ENCODE measurements around the gene RPIA.
A peak's percentile ranks its signal among the peaks of the same experiment; 100 is the strongest.
"Not testable (repeated sequence)": the region's sequence is repeated elsewhere in the genome, so short reads cannot be mapped to it uniquely, and the experiment has no call there.

RPIA gene

GRCh38 chr2:88691339-88692183 lies at the start of gene RPIA:
Gene RPIA, plus strand, starts transcription at chr2:88691673. Its CDS starts 26 bp downstream, at chr2:88691699.
- peak; percentile 94 for DNase-seq (ENCODE audit: low read depth)

- DNase-seq (ENCODE audit: low read depth) = no peak
Measured at GRCh38 chr2:88642278-88642677, 49.2 kb upstream of the RPIA start.

- not testable (repeated sequence) for DNase-seq (ENCODE audit: low read depth)
Measured at GRCh38 chr2:88645291-88645882, 46.1 kb upstream of the RPIA start.

- no peak for DNase-seq (ENCODE audit: low read depth)
Measured at GRCh38 chr2:88651646-88652045, 39.8 kb upstream of the RPIA start.

DNA sequence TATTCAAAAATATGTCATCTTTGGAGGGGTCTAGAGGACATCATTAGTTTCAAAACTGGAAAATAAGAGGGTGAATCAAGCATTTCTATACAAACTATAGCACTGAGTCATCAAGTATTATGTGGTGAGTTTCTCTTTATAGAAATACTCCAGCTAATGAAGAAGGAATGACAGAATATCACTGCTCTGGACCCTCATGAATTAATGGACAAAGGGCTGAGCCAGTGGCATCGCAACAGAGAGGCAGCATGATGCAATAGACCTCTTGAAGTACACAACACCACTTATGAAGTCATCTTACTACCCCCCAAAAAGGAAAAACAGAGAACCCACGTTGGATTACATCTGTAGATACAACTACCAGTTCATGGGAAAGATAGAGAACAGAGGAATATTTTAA lies 36.8 kb upstream of the RPIA start:
- DNase-seq (ENCODE audit: low read depth) = no peak

DNA sequence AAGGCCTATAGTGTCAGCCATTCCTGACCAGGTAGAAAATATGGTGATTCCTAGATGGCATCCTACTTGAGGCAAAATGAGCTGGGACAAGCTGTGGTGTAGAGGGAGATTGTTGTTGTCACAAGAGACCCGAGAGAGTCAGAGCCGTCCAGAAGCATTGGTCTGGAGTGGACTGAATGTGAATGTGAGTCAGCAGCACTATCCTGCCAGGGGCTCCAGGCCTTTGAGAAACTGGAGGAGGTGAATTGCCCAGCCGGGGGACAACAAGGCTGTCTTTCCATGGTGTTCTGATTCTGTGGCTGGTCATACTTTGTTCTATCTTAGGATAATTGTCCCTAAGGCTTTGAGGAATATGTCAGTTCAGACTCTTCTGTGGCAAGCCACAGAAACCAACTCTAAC lies 34.8 kb upstream of the RPIA start:
- no peak for DNase-seq (ENCODE audit: low read depth)

DNA sequence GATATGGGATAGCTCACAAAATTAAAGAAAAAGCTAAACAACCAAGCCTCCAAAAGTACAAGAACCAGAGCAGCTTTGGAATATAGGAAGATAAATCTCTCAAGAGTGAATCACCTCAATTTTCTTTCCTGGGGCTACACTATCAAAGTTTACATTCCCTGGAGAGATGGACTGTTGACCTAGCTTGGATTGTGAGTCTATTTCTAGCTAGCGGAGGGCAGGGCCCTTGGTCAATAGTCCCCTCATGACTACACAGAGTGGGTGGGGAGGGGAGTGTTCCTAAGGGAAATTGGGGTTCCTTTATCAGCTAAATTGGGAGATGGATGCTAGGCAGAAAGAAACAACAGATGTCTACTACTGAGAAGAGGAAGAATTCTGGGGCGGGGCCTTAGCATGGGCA lies 34.3 kb upstream of the RPIA start:
- DNase-seq (ENCODE audit: low read depth) = no peak

DNA sequence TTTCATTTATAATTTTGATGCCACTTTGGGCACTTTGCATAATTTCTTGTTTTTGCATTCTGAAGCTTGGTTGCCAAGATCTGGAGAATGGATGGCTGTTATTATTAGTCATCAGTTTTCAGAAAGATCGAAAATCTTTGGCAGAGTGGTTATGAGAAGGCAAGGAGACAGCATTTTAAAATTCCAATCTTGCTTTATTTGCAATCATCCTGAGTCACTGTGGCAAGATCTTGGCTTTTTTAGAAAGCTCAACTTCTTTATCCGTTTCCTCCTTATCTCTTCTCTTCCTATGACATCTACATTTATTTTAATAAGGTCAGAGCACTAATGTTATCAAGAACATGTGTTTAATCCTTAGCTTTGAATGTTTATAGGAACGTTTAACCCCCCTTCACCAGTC lies 33.1 kb upstream of the RPIA start:
- no peak for DNase-seq (ENCODE audit: low read depth)

- DNase-seq (ENCODE audit: low read depth) = no peak
Measured at GRCh38 chr2:88658881-88659537, 32.5 kb upstream of the RPIA start.

DNA sequence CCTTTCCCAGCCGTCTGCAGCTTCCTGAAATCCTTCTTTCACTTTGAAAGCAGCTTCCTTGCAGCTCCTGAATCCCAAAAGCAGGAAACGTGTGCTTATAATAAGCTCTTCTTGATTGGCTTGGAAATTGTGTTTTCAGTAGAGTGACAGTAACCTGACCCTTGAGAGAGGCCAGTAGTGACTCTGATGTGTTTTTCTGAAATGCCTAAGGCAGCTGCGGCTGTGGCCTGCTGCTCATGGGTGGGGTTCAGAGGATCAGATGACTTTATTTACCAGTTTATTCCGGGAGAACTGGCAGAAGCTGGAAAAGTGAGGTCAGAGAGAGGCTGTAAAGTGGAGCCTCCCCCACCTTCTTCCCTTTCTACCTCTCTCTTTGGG lies 31.9 kb upstream of the RPIA start:
- no peak for DNase-seq (ENCODE audit: low read depth)

DNA sequence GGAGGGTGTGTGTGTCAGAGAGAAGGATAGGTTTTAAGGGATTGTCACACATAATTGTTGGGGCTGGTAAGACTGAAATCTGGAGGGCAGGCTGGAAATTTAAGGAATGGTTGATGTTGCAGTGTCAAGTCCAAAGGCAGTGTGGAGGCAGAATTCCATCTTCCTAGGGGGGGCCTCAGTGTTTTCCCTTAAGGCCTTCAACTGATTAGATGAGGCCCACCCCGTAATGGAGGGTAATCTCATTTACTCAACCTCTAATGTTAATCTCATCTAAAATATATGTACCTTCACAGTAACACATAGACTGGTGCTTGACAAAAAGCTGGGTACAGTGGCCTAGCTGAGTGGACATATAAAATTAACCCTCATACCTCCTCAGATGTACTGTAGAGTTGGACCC lies 30.9 kb upstream of the RPIA start:
- no peak for DNase-seq (ENCODE audit: low read depth)

- no peak for DNase-seq (ENCODE audit: low read depth)
Measured at GRCh38 chr2:88666576-88666975, 24.9 kb upstream of the RPIA start.

- DNase-seq (ENCODE audit: low read depth) = no peak
Measured at GRCh38 chr2:88667219-88667618, 24.3 kb upstream of the RPIA start.

- no peak for DNase-seq (ENCODE audit: low read depth)
Measured at GRCh38 chr2:88668862-88669261, 22.6 kb upstream of the RPIA start.

GRCh38 chr2:88669482-88670214 lies 21.8 kb upstream of the RPIA start:
- DNase-seq (ENCODE audit: low read depth) = no peak

DNA sequence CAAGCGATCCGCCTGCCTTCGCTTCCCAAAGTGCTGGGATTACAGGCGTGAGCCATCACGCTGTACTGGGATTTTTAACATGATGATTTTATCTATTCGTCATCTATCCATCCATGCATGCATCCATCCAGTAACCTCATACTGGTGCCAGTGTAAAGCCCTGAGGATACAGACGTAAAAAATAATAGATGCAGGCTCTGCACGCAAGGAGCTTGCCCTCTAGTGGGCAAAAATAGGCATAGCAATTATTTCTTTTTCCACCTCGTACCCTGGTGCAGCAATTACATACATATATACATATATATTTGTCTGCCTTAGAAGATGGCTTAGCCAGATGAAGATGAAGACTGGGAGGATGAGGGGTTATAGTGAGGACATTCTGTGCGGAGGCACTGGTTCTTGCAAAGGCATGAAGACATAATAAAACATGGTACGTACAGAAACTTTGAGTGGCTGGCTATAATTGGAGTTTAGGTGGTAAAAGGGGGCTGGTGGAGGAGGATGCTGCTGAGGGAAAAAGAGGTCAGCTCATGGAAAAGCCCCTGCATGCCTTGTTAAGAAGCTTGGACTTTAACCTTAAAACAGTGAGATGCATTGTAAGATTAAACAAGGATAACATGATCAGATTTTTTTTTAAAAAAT lies 19.6 kb upstream of the RPIA start:
- no peak for DNase-seq (ENCODE audit: low read depth)

DNA sequence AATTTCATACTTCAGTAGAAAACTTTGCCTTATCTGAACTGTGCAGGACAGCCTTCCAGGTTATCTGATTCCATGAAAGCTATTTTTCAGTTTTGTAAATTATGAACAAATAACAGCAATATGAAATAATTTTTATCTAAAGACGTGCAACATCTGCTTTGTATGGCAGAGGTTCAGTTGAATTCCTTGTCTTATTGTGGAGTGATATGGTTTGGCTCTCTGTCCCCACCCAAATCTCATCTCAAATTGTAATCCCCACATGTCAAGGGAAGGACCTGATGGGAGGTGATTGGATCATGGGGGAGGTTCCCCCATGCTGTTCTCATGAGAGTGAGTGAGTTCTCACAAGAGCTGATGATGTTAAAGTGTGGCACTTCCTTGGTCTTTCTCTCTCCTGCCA lies 18.1 kb upstream of the RPIA start:
- DNase-seq (ENCODE audit: low read depth) = no peak

DNA sequence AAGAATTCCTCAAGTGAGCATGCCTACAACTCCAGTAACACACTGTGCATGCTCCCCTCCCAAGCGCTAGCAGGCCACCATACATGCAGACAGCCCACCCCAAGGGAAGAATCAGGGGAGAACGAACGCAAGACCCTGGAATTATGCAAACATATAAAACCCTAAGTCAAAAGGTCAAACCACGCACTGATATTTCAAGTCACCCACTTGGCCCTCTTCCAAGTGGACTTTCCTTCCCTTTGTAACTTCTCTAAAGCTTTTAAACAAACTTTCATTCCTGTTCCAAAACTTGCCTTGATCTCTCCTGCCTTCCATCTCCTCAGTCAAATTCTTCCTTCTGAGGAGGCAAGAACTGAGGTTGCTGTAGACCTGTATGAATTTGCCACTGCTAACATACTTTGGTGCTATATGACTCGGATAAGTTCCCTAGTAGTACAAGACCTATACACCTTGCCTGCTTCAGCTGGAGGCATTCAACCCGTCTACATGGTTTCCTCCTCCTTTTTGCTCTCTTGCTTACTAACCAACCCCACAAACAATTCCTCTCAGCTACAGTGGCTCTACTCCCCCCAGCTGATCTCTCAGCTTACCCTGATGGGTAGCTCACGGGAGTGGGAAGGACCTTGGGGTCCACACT lies 11.1 kb upstream of the RPIA start:
- DNase-seq (ENCODE audit: low read depth) = no peak

GRCh38 chr2:88680916-88681315 lies 10.6 kb upstream of the RPIA start:
- DNase-seq (ENCODE audit: low read depth) = no peak

DNA sequence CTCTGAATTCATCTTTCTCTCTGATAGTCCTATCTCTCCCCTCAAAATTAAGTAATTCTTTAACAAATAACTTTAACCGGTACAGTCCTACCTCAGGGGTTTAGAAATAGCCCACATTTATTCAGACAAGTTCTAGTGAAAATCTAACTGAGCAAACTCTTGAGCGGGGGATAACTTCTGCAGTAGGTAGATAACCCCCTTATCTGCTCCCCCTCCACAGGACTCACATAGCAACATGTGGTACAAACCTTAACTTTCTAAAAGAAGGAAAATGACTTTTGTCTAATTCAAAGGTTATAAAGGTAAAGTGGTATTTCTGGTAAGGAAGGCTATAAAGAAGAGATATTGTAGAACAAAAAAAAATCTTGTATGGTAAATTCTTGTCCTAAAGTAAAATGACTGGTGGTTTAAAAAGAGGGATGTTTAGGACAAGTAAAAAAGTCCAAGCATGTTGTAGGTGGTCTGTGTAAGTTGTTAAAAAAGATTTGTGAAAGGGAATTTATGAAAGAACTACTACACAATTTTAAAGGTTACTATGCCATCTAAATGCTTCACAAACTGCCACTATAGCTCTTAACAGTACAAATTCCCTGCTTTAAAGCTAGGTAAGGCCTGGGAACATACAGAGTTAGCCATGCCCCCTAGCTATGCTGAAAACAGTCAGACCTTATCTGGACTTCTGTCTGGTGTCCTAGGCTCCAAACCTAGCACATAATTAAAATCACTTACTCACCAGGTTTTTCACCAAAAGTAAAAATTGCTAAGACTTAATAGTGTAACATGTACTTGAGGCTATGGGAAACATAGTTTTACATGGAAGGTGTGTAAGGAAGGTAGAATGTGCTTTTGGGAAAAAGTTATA lies 8.1 kb upstream of the RPIA start:
- no peak for DNase-seq (ENCODE audit: low read depth)

DNA sequence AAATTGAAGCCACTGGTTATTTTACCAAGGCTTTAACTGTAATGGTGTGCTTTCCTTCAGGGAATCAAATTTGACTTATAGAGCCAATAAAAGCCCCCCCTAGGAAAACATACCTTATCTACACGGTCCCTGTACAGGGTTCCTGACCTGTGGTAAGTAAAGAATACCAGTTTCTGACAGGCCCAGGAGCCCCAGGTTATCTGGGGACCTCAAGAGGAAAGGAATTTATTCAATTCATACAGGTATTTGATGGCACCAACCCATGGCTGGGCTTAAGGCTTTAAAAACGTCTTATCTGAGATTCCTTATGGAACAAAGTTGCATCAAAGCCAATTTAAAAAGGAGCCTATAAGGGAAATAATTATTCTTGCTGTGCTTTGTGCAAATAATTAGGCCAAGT lies 7.0 kb upstream of the RPIA start:
- DNase-seq (ENCODE audit: low read depth) = no peak

All from non-pigmented ciliary epithelial cell (primary cell).